Gastroesophageal sphincter (tissue), 3 donors: Measurements from ENCODE around the gene HOXC10.

Source experiments
- POLR2A ChIP-seq, 2 donors: fragments of 450-650 bp; IDR thresholded peaks; one replicate each; pipeline ENCODE4 v1.6.1; 2017; ENCODE audit warnings: antibody characterized with exemption in 2 of 2, mild to moderate bottlenecking in 2 of 2, moderate library complexity in 1 of 2
- POLR2AphosphoS5 ChIP-seq: sonication (generic); formaldehyde crosslinking; IDR thresholded peaks from one replicate; pipeline ENCODE4 v1.6.1; 2017; ENCODE audit warnings: antibody characterized with exemption
- TF ChIP-seq, protein P1 (sequence below), 4 experiments: fragments of 200-600 bp in 2 of 4; fragments of 450-650 bp in 2 of 4; sonication (generic) in 1 of 4; IDR thresholded peaks; one replicate each; pipeline ENCODE4 v1.5.1; 2017 to 2019; ENCODE audit warnings: antibody characterized with exemption in 4 of 4, mild to moderate bottlenecking in 2 of 4, moderate library complexity in 2 of 4

DNA sequence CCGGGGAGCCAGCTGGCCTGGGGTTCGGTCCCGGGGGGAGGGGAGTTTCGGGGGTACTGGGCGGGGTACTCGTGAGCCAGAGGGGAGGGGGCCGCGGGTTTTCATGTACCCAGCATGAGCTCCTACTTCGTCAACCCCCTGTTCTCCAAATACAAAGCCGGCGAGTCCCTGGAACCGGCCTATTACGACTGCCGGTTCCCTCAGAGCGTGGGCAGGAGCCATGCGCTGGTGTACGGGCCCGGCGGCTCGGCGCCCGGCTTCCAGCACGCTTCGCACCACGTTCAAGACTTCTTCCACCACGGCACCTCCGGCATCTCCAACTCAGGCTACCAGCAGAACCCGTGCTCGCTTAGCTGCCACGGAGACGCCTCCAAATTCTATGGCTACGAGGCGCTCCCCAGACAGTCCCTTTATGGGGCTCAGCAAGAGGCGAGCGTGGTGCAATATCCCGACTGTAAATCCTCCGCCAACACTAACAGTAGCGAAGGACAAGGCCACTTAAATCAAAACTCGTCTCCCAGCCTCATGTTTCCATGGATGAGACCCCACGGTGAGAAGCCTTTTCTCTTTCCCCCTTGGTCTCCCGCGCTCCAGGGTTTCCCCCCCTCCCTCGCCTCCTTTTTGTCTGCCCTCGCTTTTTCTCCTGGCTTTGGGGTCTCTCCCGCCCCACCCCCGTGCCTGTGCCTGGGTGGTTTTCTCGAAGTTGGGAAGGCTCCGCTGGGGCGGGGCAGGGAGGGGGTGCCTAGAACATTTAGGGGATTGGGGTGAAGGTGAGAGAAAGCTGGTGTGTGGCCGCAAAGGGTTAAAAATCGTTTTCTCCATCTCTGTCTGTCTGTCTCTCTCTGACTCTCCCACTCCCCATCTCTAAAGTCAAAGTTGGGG is 24.5 kb downstream of the HOXC10 start:
- TF ChIP-seq POLR2A (IDR thresholded peaks at IDR 0.05) (no peak), POLR2AphosphoS5 (no peak)
- TF ChIP-seq, protein P1, sequence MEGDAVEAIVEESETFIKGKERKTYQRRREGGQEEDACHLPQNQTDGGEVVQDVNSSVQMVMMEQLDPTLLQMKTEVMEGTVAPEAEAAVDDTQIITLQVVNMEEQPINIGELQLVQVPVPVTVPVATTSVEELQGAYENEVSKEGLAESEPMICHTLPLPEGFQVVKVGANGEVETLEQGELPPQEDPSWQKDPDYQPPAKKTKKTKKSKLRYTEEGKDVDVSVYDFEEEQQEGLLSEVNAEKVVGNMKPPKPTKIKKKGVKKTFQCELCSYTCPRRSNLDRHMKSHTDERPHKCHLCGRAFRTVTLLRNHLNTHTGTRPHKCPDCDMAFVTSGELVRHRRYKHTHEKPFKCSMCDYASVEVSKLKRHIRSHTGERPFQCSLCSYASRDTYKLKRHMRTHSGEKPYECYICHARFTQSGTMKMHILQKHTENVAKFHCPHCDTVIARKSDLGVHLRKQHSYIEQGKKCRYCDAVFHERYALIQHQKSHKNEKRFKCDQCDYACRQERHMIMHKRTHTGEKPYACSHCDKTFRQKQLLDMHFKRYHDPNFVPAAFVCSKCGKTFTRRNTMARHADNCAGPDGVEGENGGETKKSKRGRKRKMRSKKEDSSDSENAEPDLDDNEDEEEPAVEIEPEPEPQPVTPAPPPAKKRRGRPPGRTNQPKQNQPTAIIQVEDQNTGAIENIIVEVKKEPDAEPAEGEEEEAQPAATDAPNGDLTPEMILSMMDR (IDR thresholded peaks at IDR 0.05), result no peak
